Activated T-helper 1 cell treated with anti-CD3 and anti-CD28 coated beads, Interleukin-12 subunit alpha, Interleukin-12 subunit beta, Interleukin-2, Interleukin-4 antibody, amounts not matched to agents 30 ng/mL and 10 ng/mL and 1 ng/mL, durations not matched to agents 14 hours and 24 hours and 36 hours (primary cell): Measurements from ENCODE around the gene AP1S1. TPM values are rescaled to one million over a fixed set of nuclear protein-coding genes. Genes with fewer than 3 reads are reported as not detected.
"Not testable (repeated sequence)": the region's sequence is repeated elsewhere in the genome, so short reads cannot be mapped to it uniquely, and the experiment has no call there.

Experiments used
- DNase-seq: peaks from one replicate; pipeline ENCODE4 v3.0.0; 2021; ENCODE audit warnings: low spot score
- H3K27ac Mint-ChIP-seq: one replicate; pipeline ENCODE4 v1.8.0; 2021; ENCODE audit warnings: mild to moderate bottlenecking, mixed read lengths
- H3K27me3 Mint-ChIP-seq: one replicate; pipeline ENCODE4 v1.8.0; 2022; ENCODE audit warnings: mild to moderate bottlenecking, moderate library complexity, mixed read lengths; ENCODE audit not compliant: insufficient read depth
- H3K36me3 Mint-ChIP-seq: one replicate; pipeline ENCODE4 v1.8.0; 2021; ENCODE audit warnings: low read depth, mixed read lengths
- H3K4me1 Mint-ChIP-seq: one replicate; pipeline ENCODE4 v1.8.0; 2021; ENCODE audit warnings: low read depth, mixed read lengths
- H3K4me3 Mint-ChIP-seq: one replicate; pipeline ENCODE4 v1.8.0; 2021; ENCODE audit warnings: mild to moderate bottlenecking, moderate library complexity, mixed read lengths
- H3K9me3 Mint-ChIP-seq: one replicate; pipeline ENCODE4 v1.8.0; 2021; ENCODE audit warnings: mixed read lengths
- intact Hi-C: fragments of 100-400 bp; cut with micrococcal nuclease; formaldehyde crosslinking; loops from one replicate; pipeline ENCODE4 v1.15.1; 2024
- total RNA-seq: library from RNA; stranded (reverse); gene quantifications from 2 replicates; pipeline ENCODE4 v1.2.3, GENCODE V29; 2022

AP1S1 gene
- total RNA-seq, 1 donor from 2014 or later = 45.7 TPM

DNA sequence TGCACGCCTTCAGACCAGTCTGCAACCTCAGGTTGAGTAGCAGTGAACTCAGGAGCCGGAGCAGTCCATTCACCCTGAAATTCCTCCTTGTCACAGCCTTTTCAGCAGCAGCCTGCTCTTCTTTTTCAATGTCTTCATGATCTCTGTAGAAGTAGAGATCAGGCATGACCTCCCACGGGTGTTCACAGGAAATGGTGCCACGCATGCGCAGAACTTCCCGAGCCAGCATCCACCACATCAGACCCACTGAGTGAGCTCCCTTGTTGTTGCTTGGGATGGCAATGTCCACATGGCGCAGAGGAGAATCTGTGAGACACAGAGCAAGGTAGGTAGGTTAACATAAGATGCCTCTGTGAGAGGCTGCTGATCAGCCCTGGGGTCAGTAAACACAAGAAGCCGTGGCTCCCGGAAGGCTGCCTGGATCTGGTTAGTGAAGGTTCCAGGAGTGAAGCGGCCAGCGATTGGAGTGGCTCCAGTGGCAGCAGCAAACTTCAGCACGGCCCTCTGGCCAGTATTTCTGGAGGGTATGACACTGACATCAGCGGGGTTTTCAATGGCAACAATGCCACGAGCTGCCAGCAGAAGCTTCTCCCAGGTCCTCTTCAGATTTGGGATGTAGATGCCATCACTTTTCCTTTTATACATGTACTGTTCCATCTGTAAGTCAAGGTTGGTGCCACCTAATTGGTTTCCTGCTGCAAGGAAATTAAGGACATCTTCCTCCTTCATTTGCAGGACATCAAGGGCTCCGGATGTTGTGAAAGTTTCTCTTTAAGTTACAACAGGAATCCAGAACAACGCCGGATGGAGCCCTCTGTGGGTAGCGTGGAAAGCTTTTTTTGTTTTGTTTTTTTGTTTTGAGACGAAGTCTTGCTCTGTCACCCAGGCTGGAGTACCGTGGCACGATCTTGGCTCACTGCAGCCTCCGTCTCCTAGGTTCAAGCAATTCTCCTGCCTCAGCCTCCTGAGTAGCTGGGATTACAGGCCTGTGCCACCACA is 49.8 kb downstream of the AP1S1 start:
- H3K9me3 Mint-ChIP-seq, H3K4me1 Mint-ChIP-seq, intact Hi-C loops, H3K36me3 Mint-ChIP-seq: not testable (repeated sequence)
- Mint-ChIP-seq H3K27me3 (peaks cover 23% of the 10 kb centered on the region), H3K4me3 (peak overlapping the region; percentile 65), H3K27ac (peak overlapping the region; percentile 78)
- DNase-seq = peak; percentile 11

DNA sequence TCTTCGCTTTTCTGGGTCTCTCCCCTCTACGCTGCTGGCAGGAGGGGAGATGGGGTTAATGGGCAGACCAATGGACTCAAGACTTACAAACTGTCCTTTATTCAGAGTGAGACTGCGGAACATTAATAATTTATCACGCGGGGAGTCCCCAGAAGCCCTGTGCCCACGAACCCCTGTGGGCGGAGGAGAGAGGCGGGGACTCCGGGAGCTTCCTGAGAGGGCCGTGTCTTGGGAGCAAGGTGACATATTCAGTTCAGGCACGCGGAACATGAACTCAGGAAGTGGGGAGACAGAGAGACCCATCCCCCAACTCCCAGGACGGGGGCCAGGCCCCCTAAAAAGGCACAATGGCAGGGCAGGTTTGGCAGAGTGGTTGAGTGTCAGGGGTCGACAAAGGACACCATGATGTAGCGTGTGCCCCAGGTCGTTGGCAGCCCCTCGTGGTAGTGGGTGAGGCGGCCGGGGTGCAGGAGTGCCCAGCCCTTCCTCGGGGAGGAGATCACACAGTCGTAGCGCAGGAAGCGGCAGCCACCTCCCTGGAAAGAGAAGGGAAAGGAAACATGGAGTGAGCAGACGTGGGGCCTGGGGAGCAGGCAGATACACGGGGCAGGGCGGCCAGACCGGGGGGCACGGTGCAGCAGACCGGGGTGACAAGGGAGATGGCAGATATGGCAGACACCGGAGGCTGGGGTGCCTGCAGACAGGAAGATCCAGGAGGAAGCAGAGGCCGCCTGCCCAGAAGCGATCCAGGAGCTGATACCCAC is 51.8 kb downstream of the AP1S1 start:
- no peak overlapping the region for H3K27ac Mint-ChIP-seq
- H3K4me1 Mint-ChIP-seq = peaks cover 8% of the 10 kb centered on the region
- H3K27me3 Mint-ChIP-seq = peaks cover 13% of the 10 kb centered on the region
- DNase-seq = no peak
- no peaks in the 10 kb centered on the region for H3K9me3 Mint-ChIP-seq
- no peak overlapping the region for H3K4me3 Mint-ChIP-seq
- intact Hi-C loops = no loop called here
- peaks cover 9% of the 10 kb centered on the region for H3K36me3 Mint-ChIP-seq

DNA sequence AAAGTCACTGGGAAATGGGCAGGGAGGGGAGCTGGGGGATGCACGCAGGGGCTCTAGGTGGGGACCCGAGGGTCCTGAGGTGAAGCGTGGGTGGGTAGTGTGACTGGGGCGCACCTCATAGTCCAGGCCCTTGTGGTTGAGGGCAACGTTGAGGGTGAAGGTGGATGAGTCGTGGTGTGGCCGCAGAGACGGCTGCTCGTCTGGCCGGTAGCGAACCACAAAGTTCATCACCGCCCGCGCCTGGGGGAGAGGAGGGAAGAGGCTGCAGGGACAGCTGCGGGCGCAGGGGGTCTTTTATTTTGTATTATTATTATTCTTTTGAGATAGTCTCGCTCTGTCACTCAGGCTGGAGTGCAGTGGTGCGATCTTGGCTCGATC is 52.4 kb downstream of the AP1S1 start:
- Mint-ChIP-seq H3K9me3 (no peaks in the 10 kb centered on the region), H3K27me3 (peaks cover 10% of the 10 kb centered on the region), H3K36me3 (peaks cover 9% of the 10 kb centered on the region), H3K4me3 (no peak overlapping the region), H3K27ac (no peak overlapping the region), H3K4me1 (peaks cover 8% of the 10 kb centered on the region)
- intact Hi-C loops = no loop called here
- no peak for DNase-seq

DNA sequence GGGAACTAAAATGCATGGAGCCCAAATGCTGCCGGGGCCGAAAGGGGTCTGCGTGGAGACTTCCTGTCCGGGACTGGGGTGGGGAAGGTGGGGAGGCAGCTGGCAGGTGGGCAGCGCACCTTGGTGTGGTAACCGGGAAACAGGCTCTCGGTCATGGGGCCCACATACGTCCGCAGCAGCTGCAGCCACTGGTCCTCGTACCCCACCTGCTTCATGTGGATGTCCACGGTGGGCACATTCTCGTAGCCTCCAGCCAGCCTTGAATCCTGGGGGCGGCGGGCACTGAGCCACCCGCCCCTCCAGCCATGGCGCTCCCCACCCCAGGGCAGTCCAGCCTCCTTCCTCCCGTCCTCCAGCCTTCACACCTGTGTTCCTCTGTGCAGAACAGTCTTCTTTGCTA is 53.2 kb downstream of the AP1S1 start:
- DNase-seq = no peak
- Mint-ChIP-seq H3K27me3 (peaks cover 9% of the 10 kb centered on the region), H3K9me3 (no peaks in the 10 kb centered on the region), H3K36me3 (peaks cover 9% of the 10 kb centered on the region), H3K4me1 (peaks cover 8% of the 10 kb centered on the region), H3K27ac (no peak overlapping the region), H3K4me3 (no peak overlapping the region)
- intact Hi-C loops = no loop called here

DNA sequence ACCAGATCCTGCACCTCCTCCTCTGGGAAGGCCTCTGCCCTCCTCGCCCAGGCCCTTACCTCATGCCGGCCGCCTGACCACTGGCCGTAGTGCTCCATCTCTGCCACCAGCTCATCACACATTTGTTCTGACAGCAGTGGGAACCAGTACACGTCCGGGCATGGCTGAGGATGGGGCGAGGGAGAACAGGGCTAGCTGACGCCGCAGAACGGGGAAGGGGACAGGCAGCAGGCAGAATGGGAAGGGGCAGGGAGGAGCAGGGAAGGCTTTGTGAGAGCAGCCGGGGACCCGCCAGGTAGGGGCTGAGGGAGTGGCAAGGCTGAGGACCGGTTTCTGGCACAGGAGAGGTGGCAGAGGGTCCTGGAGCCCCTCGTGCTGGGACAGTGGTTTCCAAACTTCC is 54.5 kb downstream of the AP1S1 start:
- H3K9me3 Mint-ChIP-seq = no peaks in the 10 kb centered on the region
- H3K4me1 Mint-ChIP-seq = peaks cover 6% of the 10 kb centered on the region
- H3K36me3 Mint-ChIP-seq = peaks cover 9% of the 10 kb centered on the region
- no peak overlapping the region for H3K4me3 Mint-ChIP-seq
- intact Hi-C loops = no loop called here
- no peak for DNase-seq
- H3K27me3 Mint-ChIP-seq = peaks cover under 1% of the 10 kb centered on the region
- H3K27ac Mint-ChIP-seq = no peak overlapping the region

DNA sequence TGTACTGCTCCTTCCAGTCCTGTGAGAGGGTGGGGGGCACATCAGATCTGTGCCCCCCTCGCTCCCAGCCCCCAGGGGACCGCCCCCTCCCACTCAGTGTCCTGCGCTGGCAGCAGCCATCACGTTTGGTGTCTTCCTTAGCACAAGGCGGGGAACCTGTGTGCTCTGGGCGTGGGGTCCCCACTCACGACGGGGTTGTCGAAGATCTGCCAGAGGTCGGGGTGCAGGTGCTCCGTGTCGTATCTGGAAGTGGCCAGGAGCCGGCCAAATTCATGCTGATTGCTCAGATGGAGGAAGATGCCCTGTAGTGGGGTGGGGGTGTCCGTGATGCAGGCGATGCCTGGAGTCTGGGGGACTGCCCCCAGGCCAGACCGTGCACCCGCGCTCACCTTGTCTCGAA is 55.9 kb downstream of the AP1S1 start:
- no peaks in the 10 kb centered on the region for H3K27me3 Mint-ChIP-seq
- H3K9me3 Mint-ChIP-seq = no peaks in the 10 kb centered on the region
- no peak overlapping the region for H3K4me3 Mint-ChIP-seq
- peaks cover 13% of the 10 kb centered on the region for H3K36me3 Mint-ChIP-seq
- H3K4me1 Mint-ChIP-seq = no peaks in the 10 kb centered on the region
- no peak overlapping the region for H3K27ac Mint-ChIP-seq
- DNase-seq = no peak
- intact Hi-C loops = no loop called here

Other genes starting within 250 kb of the AP1S1 start
- gene MUC3A, start 204.9 kb upstream of the AP1S1 start, total RNA-seq = not detected in 2 replicates
- 0.44 and 0.81 TPM in 2 replicates for gene MUC12, start 184.9 kb upstream of the AP1S1 start, total RNA-seq
- 0.02 TPM in 1 of 2 replicates, not detected in the other for gene MUC17, start 134.4 kb upstream of the AP1S1 start, total RNA-seq
- gene TRIM56, start 69.0 kb upstream of the AP1S1 start, total RNA-seq = 41.2 and 45.7 TPM in 2 replicates
- 0.36 and 0.47 TPM in 2 replicates for gene SERPINE1, start 27.4 kb upstream of the AP1S1 start, total RNA-seq
- 0.10 and 0.21 TPM in 2 replicates for gene VGF, start 11.1 kb downstream of the AP1S1 start, total RNA-seq
- 0.08 TPM in 1 of 2 replicates, not detected in the other for gene NAT16, start 25.8 kb downstream of the AP1S1 start, total RNA-seq
- gene MOGAT3, start 46.6 kb downstream of the AP1S1 start, total RNA-seq = not detected in 2 replicates
- gene PLOD3, start 63.1 kb downstream of the AP1S1 start, total RNA-seq = 65.2 and 68.9 TPM in 2 replicates
- gene ZNHIT1, start 63.7 kb downstream of the AP1S1 start, total RNA-seq = 49.7 and 53.4 TPM in 2 replicates
- gene CLDN15, start 83.3 kb downstream of the AP1S1 start, total RNA-seq = 19.0 and 19.5 TPM in 2 replicates
- gene FIS1, start 90.6 kb downstream of the AP1S1 start, total RNA-seq = 138 and 143 TPM in 2 replicates
- gene IFT22, start 167.3 kb downstream of the AP1S1 start, total RNA-seq = 4.4 and 5.5 TPM in 2 replicates
- not detected in 2 replicates for gene COL26A1, start 208.4 kb downstream of the AP1S1 start, total RNA-seq